GM13977 (cell line): ENCODE results near the gene VNN1.
"Not testable (repeated sequence)": the region's sequence is repeated elsewhere in the genome, so short reads cannot be mapped to it uniquely, and the experiment has no call there.

ENCODE experiments used
- DNase-seq: peaks from one replicate; pipeline ENCODE4 v3.0.0; 2012; ENCODE audit warnings: low spot score
- in situ Hi-C: fragments of 300-500 bp; cut with MboI; formaldehyde crosslinking; loops from one replicate; pipeline ENCODE4 v1.12.0; 2022; ENCODE audit warnings: low sequenced_read_pairs, low pct_unique_long_range_greater_than_20kb, mixed read lengths, inconsistent platforms; ENCODE audit not compliant: unreplicated experiment
- TF ChIP-seq, protein P1 (sequence below): IDR thresholded peaks from 2 replicates; pipeline ENCODE4 v1.5.1; 2012; ENCODE audit warnings: mild to moderate bottlenecking, control low read depth; ENCODE audit not compliant: insufficient read depth; ENCODE audit errors: extremely low read depth, missing control alignments

Gene VNN1

DNA sequence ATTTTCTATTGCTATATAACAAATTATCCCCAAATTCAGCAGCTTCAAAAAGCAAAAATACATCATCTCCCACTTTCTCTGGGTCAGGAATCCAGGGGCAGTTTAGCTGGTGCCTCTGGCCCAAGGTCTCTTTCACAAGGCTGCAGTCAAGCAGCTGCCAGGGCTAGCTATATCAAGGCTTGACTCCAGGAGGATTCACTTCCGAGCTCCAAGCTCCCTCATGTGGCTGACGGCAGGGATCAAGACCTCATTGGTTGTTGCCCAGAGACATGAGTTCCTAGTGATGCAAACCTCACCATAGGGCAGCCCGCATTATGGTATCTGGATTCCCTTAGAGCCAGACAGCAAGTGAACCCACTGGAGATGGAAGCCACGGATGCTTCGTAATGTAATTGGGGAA lies 1.3 kb upstream of the VNN1 start:
- DNase-seq: no peak
- in situ Hi-C loops: no loop called here

DNA sequence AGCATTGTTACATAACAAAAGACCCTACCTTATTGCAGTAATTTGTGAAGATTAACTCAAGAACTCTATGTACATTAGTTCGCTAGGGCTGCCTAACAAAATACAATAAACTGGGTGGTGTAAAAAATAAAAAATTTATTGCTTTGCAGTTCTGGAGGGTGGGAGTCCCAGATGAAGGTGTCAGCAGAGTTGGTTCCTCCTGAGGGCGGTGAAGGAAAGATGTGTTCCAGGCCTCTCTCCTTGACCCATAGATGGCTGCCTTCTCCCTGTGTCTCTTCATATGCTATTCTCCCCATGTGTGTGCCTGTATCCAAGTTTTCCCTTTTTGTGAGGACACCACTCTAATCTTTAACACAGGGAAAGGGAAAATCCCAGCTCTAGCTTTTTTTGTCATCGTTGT lies 305 bp upstream of the VNN1 start:
- in situ Hi-C loops: no loop called here
- TF ChIP-seq, protein P1, sequence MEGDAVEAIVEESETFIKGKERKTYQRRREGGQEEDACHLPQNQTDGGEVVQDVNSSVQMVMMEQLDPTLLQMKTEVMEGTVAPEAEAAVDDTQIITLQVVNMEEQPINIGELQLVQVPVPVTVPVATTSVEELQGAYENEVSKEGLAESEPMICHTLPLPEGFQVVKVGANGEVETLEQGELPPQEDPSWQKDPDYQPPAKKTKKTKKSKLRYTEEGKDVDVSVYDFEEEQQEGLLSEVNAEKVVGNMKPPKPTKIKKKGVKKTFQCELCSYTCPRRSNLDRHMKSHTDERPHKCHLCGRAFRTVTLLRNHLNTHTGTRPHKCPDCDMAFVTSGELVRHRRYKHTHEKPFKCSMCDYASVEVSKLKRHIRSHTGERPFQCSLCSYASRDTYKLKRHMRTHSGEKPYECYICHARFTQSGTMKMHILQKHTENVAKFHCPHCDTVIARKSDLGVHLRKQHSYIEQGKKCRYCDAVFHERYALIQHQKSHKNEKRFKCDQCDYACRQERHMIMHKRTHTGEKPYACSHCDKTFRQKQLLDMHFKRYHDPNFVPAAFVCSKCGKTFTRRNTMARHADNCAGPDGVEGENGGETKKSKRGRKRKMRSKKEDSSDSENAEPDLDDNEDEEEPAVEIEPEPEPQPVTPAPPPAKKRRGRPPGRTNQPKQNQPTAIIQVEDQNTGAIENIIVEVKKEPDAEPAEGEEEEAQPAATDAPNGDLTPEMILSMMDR: no peak
- no peak for DNase-seq

More for the DNA sequence above, 1.3 kb upstream of the VNN1 start:
- TF ChIP-seq, protein P1: no peak

- in situ Hi-C loops: no loop called here
- TF ChIP-seq, protein P1: no peak
- DNase-seq: no peak
These were observed 1.5 kb downstream of the VNN1 start for GRCh38 chr6:132712366-132712765.

DNA sequence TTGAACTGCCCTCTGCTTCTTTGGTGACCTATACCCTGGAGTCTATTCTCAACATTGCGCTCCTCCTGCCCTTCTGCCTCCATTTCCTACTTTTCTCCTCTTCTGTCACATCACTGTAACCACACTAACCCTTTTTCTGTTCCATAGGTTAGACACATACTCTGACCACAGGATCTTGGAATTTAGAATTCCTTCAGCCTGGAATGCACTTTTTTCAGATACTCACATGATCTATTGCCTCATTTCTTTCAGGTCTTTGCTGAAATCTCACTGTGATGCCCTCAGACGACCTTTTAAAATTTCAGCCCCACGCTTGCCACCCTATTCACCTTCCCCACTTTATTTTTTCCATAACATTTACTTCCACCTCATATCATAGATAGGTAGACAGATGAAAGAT lies 5.1 kb downstream of the VNN1 start:
- TF ChIP-seq, protein P1: no peak
- in situ Hi-C loops: no loop called here
- no peak for DNase-seq

DNA sequence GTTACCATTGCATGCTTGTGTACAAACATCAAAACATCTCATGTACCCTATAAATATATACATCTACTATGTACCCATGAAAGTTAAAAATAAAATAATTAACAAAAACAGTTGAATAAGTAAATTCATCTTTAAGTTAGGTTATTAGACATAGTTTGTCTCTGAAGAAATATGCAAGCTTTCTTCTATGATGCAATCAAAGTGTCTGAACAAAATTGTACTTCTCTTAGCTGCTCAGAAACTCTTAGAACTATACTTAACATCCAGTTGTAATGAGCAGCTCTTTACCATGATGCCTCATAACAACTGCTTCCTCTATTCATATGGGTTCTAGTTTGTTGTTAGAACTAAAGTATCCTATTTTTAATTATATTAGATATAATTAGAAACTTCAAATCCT lies 5.9 kb downstream of the VNN1 start:
- TF ChIP-seq, protein P1: no peak
- DNase-seq: no peak
- in situ Hi-C loops: no loop called here

GRCh38 chr6:132706756-132707155 lies 7.1 kb downstream of the VNN1 start:
- DNase-seq, in situ Hi-C loops: not testable (repeated sequence)

GRCh38 chr6:132703936-132704335 lies 9.9 kb downstream of the VNN1 start:
- in situ Hi-C loops: no loop called here
- TF ChIP-seq, protein P1: no peak
- no peak for DNase-seq
